Activated CD4-positive, alpha-beta T cell treated with anti-CD3 and anti-CD28 coated beads, Interleukin-2, Interleukin-4, amounts not matched to agents 100 ng/mL and 50 ng/mL, durations not matched to agents 16 hours and 8 hours (primary cell): ENCODE measurements around the gene MRPL34.
"Not testable (repeated sequence)": the region's sequence is repeated elsewhere in the genome, so short reads cannot be mapped to it uniquely, and the experiment has no call there.

Experiments used
- DNase-seq: peaks from one replicate; pipeline ENCODE4 v3.0.0-alpha.2; 2020; ENCODE audit warnings: low spot score

Gene MRPL34

GRCh38 chr19:17305517-17306284, at the start of gene MRPL34:
Gene MRPL34, plus strand, starts transcription at chr19:17305872. Its CDS starts 21 bp downstream, at chr19:17305893.
- DNase-seq, result peak; percentile 99

- DNase-seq, result no peak
Measured at GRCh38 chr19:17256130-17256529, 49.5 kb upstream of the MRPL34 start.

GRCh38 chr19:17259118-17259780, 46.4 kb upstream of the MRPL34 start:
- DNase-seq, result no peak

- no peak for DNase-seq
Measured at GRCh38 chr19:17259934-17260333, 45.7 kb upstream of the MRPL34 start.

- DNase-seq, result peak; percentile 94
Measured at GRCh38 chr19:17260842-17261325, 44.8 kb upstream of the MRPL34 start.

GRCh38 chr19:17262557-17262956, 43.1 kb upstream of the MRPL34 start:
- no peak for DNase-seq

GRCh38 chr19:17263712-17264640, 41.7 kb upstream of the MRPL34 start:
- DNase-seq, result no peak

- no peak for DNase-seq
Measured at GRCh38 chr19:17264641-17264979, 41.1 kb upstream of the MRPL34 start, which contains the start of gene USHBP1. Gene USHBP1, minus strand, starts transcription at chr19:17264745. Its CDS starts 446 bp downstream, at chr19:17264299.

GRCh38 chr19:17266026-17266425, 39.6 kb upstream of the MRPL34 start:
- DNase-seq, result no peak

GRCh38 chr19:17266589-17266974, 39.1 kb upstream of the MRPL34 start:
- no peak for DNase-seq

GRCh38 chr19:17266975-17267788, 38.5 kb upstream of the MRPL34 start, which contains the start of gene BABAM1:
Gene BABAM1, plus strand, starts transcription at chr19:17267443. Its CDS starts 1,364 bp downstream, at chr19:17268807.
- DNase-seq, result peak; percentile 99

GRCh38 chr19:17268754-17269153, 36.9 kb upstream of the MRPL34 start:
- no peak for DNase-seq

- not testable (repeated sequence) for DNase-seq
Measured at GRCh38 chr19:17274892-17275291, 30.8 kb upstream of the MRPL34 start.

GRCh38 chr19:17275441-17276175, 30.1 kb upstream of the MRPL34 start:
- DNase-seq, result no peak

- no peak for DNase-seq
Measured at GRCh38 chr19:17279436-17279835, 26.2 kb upstream of the MRPL34 start.

GRCh38 chr19:17281391-17282304, 24.0 kb upstream of the MRPL34 start, which contains the start of gene ANKLE1:
Gene ANKLE1, plus strand, starts transcription at chr19:17281901. Its CDS starts 20 bp downstream, at chr19:17281921.
- DNase-seq, result peak; percentile 37

GRCh38 chr19:17282488-17283125, 23.1 kb upstream of the MRPL34 start:
- peak; percentile 80 for DNase-seq

GRCh38 chr19:17283504-17283996, 22.1 kb upstream of the MRPL34 start:
- no peak for DNase-seq
